GM12801 (cell line): ENCODE data around the gene RAB3B.

Source experiments
- CTCF ChIP-seq: IDR thresholded peaks from one replicate; pipeline ENCODE4 v1.5.1; 2011; ENCODE audit warnings: control low read depth; ENCODE audit not compliant: insufficient read length; ENCODE audit errors: extremely low read depth

The RAB3B gene

DNA sequence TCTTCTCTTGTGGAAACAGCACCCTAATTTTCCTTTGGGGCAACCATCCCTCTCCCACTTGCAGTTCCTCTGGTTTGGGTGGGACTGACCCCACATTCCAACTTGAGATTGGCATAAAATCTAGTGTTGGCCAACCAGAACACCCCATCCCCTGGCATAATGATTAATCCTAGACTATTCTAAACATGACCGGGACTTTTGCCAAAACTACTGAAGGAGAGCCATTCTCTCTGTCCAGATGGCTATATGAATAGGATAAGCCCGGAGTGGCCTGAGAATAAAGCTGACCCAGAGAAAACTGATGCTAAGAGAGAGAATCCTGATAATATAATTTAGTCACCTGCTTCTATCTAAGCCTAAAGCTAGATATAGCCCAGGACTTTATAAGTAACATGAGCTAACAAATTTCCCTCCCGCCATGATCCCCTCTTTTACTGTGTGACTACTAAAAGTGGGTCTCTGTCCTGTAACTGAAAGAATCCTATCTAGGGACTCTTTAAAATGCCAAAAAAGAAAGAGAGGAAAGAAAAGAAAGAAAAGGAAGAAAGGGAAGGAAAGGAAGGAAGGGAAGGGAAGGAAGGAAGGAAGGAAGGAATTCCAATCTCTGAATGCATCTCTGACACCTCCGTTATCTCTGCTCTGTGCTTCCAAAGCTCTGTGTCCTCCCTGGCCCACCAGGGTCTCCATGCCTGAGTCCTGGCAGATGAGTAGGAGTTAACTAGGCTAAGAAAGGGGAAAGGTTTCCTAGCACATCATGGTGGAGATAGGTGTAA lies 84.0 kb downstream of the RAB3B start:
- no peak for TF ChIP-seq CTCF

DNA sequence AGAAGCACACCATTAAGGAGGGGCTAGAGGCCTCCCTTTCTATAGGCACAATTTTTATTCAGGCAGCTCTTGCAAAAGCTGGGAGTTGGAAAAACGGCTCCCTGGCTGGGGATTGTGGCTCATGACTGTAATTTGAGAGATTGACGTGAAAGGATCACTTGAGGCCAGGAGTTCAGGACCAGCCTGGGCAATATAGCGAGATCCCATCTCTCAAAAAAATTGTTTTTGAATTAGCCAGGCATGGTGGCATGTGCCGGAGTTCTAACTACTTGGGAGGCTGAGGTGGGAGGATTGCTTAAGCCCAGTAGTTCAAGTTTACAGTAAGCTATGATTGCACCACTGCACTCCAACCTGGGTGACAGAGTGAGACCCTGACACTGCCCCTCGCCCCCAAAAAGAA lies 88.0 kb downstream of the RAB3B start:
- no peak for TF ChIP-seq CTCF

- TF ChIP-seq CTCF: no peak
These were observed 89.3 kb downstream of the RAB3B start for GRCh38 chr1:51901151-51901550.

DNA sequence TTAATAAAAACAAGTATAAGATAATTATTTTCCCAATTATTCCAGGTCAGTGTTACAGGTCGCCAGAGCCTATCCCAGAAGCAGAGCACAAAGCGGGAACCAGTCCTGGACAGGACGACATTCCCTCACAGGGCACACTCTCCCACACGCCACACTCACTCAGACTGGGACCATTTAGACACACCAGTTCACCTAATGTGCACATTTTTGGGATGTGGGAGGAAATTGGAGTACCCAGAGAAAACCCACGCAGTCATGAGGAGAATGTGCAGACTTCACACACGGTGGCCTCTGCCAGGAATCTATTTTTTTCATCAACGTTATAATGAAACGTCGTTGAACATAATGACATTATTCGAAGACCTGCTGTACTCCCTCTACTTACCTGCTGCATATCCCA lies 91.5 kb downstream of the RAB3B start:
- TF ChIP-seq CTCF: no peak

GRCh38 chr1:51898090-51898734 lies 92.3 kb downstream of the RAB3B start:
- TF ChIP-seq CTCF: no peak

DNA sequence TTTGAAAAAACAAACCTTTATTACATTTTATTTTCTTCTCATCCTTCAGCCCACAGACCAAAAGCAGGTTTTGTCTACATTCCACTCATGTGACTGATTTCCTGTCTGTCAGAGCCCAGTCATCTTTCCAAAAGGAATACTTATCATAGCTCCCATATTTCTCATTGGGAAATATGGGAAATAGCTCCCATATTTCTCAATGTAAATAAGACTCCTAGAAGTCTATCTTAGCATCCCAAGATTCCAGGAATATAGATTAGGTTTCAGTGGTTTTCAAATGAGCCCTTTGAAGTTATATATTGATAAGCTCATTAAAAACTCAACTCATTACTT lies 92.8 kb downstream of the RAB3B start:
- TF ChIP-seq CTCF: no peak

- TF ChIP-seq CTCF: no peak
These were observed 111.7 kb downstream of the RAB3B start, which contains the start of gene NRDC for GRCh38 chr1:51878616-51879336. Gene NRDC, minus strand, starts transcription at chr1:51878727. Its CDS starts 112 bp downstream, at chr1:51878615.
